Tongue (tissue), 2 donors: ENCODE data around the gene SLC26A4. TPM values are rescaled to one million over a fixed set of nuclear protein-coding genes. Genes with fewer than 3 reads are reported as not detected.
"Not testable (repeated sequence)": the region's sequence is repeated elsewhere in the genome, so short reads cannot be mapped to it uniquely, and the experiment has no call there.

Experiments
- DNase-seq: peaks from one replicate; pipeline ENCODE4 v3.0.0-alpha.2; 2015
- total RNA-seq: library from RNA; depleted of rRNA; stranded (reverse); fragments of >200 nt; gene quantifications from one replicate; pipeline ENCODE4 v1.2.3, GENCODE V29; 2014

The SLC26A4 gene
- 1.1 TPM for total RNA-seq

- no peak for DNase-seq
Observed at GRCh38 chr7:107660381-107661080, at the start of gene SLC26A4. SLC26A4 (plus strand) TSS chr7:107660828; CDS start chr7:107661642, 814 bp downstream.

DNA sequence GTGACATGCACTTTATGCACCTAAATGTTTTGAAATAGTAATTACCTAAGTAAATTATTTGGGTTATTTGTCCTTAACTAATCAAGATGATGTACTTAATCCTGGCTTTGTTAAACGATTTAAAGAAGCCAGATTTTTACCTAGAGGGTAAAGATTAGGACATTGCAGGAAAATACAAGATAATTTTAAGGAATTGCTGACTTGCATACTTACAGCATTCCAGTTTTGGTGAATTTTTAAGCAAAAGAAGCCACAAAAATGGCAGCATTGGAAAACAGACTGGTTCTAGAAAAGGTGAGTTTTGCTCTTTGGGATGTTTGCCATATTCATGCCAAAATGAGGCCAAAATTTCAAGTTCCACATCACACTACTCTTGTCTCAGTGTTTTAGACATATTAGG, 47.2 kb upstream of the SLC26A4 start:
- no peak for DNase-seq

DNA sequence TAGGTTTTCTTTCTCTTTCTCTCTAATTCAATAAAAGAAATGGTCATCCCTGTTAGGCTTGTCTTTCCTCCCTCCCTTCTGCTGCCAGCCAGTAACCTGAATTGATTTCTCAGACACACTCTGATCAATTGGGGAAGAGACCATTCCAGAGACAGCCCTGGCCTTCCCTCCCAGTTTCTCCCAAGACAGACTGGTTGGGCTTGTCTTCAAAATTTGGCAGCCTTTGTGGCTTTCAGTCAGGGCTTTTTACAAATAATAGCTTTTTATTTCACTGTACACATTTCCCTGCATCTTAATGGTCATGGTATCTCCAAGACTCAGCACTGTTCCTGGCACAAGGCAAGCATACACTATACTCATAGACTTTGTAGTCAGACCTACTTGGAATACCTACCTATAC, 46.7 kb upstream of the SLC26A4 start:
- DNase-seq = no peak

DNA sequence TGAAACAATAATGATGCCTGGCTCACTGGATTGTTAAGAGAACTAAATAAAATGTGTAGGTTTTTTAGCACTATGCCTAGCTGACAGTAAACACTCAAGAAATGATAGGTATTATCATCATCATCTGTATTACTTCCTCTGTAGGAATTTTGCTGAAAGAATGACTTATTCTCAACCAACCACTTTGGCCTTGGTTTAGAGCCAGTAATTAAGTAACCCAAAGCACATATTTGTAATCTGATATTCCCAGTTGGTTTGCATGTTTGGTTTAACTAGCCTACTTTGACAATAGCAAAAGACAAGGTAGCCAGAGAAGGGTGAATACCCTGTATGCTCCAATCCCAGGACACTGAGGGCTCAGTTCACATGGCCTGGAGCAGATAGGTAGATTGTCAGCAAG, 46.2 kb upstream of the SLC26A4 start:
- DNase-seq = no peak

- no peak for DNase-seq
Observed at GRCh38 chr7:107615910-107616680, 44.5 kb upstream of the SLC26A4 start.

- DNase-seq = no peak
Observed at GRCh38 chr7:107622429-107622828, 38.2 kb upstream of the SLC26A4 start.

DNA sequence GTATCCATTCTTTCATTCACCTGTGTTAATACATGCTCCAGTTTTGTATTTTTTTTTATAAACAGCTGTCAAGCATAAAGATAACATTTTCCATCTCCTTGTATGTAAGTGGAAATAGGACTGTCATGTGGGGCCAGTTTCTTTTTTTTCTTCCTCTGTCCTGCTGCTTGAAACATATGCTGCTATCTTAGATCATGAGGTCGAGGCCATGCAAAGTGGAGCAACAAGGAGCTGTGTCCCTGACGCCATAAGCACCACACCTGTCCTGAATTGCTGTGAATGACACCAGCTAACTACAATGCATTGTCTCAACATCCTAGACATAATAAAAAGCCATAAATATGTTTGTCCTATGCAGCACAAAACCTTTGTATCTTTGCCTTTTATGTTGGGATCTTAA, 37.7 kb upstream of the SLC26A4 start:
- no peak for DNase-seq

DNA sequence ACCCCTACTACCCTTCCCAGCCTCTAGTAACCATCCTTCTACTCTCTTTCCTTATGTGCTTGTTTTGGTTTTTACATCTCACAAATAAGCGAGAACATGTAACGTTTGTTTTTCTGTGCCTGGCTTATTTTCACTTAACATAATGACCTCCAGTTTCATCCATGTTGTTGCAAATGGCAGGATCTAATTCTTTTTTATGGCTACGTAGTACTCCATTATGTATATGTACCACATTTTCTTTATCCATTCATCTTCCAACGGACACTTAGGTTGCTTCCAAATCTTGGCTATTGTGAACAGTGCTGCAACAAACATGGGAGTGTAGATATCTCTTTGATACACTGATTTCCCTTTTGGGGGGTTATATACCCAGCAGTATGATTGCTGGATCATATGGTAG, 33.6 kb upstream of the SLC26A4 start:
- DNase-seq = no peak

DNA sequence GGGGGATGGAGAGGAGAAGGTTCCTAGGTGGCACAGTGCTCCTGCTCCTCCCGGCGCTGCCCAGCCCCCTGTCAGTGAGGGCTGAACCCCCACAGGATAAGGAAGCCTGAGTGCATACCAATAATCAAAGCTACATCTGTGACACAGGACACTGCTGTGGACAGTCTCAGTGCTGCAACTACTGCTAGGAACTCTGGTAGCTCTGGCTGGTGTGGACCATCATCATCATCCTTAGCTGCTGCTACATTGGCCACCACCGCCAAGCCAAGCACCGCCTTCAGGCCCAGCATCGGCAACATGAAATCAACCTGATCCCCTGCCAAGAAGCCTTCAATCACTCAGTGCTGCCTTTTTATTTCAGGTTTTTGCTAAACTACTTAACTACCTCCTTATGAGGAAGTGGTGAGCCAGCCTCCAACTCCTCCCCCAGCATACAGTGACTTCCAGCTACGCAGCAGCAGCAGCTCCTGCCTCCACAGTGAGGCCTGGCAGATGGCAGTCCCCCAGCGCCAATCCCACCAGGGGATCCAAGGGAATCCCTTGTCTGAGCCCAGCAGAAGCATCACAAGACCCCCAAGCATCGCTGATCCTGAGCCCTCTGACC, 32.1 kb upstream of the SLC26A4 start:
- DNase-seq = no peak

DNA sequence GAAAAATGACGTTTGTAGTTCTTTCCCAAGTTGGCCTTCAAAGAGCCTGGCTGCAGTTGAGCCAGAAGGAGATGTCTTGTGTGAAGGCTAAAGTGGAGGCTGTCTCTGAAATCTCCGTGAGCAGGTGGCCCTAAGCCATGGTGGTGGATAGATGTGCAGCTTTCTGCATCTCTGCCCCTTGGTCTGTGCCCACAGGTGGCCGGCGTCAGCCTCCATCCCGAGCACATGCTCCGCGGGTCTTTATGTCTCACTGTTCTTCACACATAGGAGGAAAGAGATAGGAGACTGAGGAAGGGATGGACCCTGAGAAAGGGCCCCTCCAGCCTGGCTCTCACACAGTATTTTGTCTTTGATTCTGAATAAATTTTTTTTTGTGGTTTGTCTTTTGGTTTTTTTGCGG, 30.3 kb upstream of the SLC26A4 start:
- no peak for DNase-seq

DNA sequence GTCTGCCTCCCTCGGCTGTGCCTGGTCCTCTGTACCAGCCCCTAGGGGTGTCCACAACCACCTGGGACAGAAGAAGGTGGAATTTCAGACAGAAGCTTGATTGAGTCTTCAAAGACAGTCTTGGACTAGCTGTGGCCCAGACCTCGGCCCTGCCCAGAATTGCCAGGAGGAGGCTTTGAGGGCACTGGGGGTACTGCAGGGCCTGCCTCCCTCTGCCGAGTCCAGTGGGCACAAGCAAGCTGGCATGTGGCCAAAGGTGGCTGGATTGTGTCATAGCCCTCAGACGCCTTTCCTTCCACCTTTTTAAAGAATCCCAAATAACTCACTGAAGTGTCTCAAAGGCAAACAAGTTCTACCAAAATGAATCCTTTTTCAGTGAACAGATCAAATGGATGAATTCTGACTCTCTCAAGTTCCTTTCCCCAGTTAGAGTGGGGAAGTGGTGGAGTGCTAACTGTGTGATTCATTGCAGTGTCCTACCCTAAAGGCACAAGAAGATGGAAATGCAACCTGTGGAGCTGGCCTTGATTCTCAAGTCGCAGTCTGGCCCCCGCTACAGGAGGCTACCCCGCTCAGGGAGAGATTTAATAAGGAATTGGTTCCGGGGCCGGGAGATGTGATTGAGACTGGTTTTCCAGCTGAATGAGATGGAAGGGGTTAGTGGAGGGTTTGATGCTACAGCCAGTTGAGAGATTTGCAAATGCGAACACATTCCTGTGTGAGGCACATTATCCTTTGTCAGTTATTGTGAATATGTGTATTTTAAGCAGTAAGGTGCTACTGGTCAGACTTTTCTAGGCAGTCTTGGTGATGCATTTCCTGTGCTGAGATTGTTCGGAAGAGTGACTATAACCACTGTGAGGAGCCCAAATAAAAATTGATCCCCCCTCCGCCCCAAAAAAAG, 28.8 kb upstream of the SLC26A4 start:
- DNase-seq = no peak

DNA sequence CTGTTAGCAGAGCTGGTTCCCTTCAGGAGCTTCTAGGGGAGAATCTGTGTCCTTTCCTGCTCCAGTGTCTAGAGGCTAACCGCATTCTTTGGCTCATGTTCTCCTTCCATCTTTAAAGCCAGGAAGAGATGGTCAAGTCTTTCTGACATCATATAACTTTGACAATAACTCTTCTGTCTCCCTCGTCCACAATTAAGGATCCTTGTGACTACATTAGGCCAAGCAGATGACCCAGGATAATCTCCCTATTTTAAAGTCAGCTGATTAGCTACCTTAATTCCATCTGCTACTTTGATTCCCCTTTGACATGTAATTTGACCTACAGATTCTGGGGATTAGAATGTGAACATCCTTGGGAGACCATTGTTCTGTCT, 28.1 kb upstream of the SLC26A4 start:
- no peak for DNase-seq

GRCh38 chr7:107638594-107638993, 22.0 kb upstream of the SLC26A4 start:
- no peak for DNase-seq

- not testable (repeated sequence) for DNase-seq
Observed at GRCh38 chr7:107639070-107639469, 21.6 kb upstream of the SLC26A4 start.

DNA sequence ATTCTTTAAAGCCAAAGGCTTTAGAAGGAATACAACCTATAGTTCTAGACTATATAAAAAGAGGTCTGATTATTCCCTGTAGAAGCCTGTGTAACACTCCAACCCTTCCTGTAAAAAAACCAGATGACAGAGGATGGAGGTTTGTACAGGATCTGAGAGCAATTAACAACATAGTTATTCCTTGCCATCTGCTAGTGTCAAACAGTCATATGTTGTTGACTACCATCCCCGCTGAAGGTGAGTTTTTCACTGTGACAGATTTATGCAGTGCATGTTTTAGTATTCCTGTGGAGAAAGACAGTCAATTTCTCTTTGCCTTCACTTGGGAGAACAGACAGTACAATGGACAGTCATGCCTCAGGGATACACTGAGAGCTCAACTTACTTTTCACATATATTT, 19.0 kb upstream of the SLC26A4 start:
- no peak for DNase-seq

- no peak for DNase-seq
Observed at GRCh38 chr7:107642501-107642900, 18.1 kb upstream of the SLC26A4 start.

- DNase-seq = no peak
Observed at GRCh38 chr7:107643407-107643806, 17.2 kb upstream of the SLC26A4 start.

DNA sequence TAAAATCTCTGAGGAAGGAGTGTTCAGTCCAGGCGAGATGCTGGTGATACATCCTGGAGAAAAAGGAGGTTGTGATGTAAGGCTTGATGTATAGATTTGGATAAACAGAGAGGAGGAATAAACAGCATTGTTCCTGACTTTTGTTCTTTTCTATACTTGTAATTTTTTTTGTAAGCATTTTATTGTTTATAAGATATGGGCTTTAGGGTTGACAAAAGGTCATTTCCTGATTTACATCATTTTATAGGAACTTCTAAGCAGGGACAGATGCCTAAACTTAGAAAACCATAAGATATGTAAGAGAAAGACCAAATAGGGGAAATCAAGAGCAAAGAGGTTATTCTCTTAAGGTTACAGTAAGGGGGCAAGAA, 16.7 kb upstream of the SLC26A4 start:
- DNase-seq = no peak

DNA sequence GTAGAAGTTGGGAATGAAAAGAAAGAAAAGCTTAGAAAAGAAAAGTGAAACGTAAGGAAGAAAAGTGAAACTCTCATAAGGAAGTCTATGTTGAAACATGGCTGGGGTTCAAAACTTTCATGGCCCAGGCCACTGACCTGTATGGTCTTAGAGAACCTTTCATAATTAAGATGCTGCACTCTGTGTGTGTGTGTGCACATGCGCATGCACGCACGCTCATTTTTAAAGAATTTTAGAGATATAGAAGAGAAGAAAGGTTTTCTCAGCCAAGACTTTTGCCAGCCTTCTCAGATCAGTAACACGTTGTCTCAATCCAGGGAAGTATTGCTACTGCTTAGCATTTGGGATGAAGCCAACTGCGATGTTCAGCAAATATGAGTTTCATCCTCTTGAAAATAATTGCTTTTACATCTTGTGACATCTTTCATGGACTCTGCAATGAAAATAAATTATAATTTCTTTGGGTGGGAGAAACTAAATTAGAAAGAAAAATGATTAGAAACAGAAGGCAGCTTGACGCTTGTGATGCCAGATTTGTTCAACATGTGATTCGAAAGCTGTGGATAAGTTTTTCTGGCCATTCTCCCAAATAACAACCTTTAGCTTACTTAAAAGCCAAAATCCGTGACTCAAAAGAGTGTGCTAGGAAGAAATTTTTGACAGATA, 16.2 kb upstream of the SLC26A4 start:
- peak; percentile 56 for DNase-seq

- no peak for DNase-seq
Observed at GRCh38 chr7:107652642-107653041, 8.0 kb upstream of the SLC26A4 start.

GRCh38 chr7:107658467-107658866, 2.2 kb upstream of the SLC26A4 start:
- DNase-seq = no peak

DNA sequence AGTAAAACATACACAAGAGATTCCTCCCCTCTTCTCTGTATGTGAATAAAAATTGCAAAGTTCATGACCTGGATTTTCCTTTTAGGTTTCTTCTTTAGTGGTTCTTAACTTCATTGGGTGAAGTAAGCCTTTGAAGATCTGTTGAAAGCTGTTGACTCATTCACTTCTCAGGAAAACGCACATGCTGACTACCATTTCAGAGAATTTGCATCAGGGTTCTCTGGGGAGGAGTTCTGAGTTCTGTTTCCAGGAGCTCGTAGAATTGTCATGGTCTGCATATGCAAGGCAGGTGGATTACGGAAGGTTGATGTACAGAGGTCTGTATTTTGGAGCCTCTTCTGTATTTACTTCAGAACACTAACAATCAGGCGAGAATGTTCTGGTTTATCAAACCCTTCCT, 962 bp upstream of the SLC26A4 start:
- DNase-seq = no peak
